Stimulated activated CD8-positive, alpha-beta memory T cell treated with anti-CD3 and anti-CD28 coated beads, Interleukin-12 subunit alpha, Interleukin-12 subunit beta, amount 100 ng/mL, for 1 hour (primary cell): ENCODE measurements around the gene CACNA1G.

ENCODE experiments used
- DNase-seq: peaks from one replicate; pipeline ENCODE4 v3.0.0-alpha.2; 2020; ENCODE audit warnings: low read depth

CACNA1G gene

GRCh38 chr17:50613007-50613992, 52.8 kb downstream of the CACNA1G start:
- DNase-seq = no peak

GRCh38 chr17:50614471-50615051, 54.0 kb downstream of the CACNA1G start:
- DNase-seq = no peak

GRCh38 chr17:50615828-50616227, 55.3 kb downstream of the CACNA1G start:
- no peak for DNase-seq

- DNase-seq = no peak
These were observed 57.8 kb downstream of the CACNA1G start for GRCh38 chr17:50618300-50618699.

- DNase-seq = no peak
These were observed 58.4 kb downstream of the CACNA1G start for GRCh38 chr17:50618941-50619340.

- DNase-seq = no peak
These were observed 59.0 kb downstream of the CACNA1G start for GRCh38 chr17:50619489-50619888.

GRCh38 chr17:50620237-50620636, 59.7 kb downstream of the CACNA1G start:
- DNase-seq = no peak

- DNase-seq = no peak
These were observed 60.3 kb downstream of the CACNA1G start for GRCh38 chr17:50620858-50621257.

- DNase-seq = no peak
These were observed 61.1 kb downstream of the CACNA1G start for GRCh38 chr17:50621574-50622031.

- DNase-seq = no peak
These were observed 63.9 kb downstream of the CACNA1G start for GRCh38 chr17:50624321-50624934.

GRCh38 chr17:50625032-50625871, 64.7 kb downstream of the CACNA1G start:
- no peak for DNase-seq

- peak; percentile 39 for DNase-seq
These were observed 65.6 kb downstream of the CACNA1G start for GRCh38 chr17:50626037-50626574.

GRCh38 chr17:50627036-50627781, 66.7 kb downstream of the CACNA1G start:
- no peak for DNase-seq

GRCh38 chr17:50627782-50628601, 67.5 kb downstream of the CACNA1G start:
- no peak for DNase-seq

GRCh38 chr17:50629902-50630301, 69.4 kb downstream of the CACNA1G start:
- DNase-seq = no peak

GRCh38 chr17:50630524-50631194, 70.1 kb downstream of the CACNA1G start:
- DNase-seq = peak; percentile 21

- no peak for DNase-seq
These were observed 70.8 kb downstream of the CACNA1G start for GRCh38 chr17:50631195-50631907.

GRCh38 chr17:50631908-50632571, 71.5 kb downstream of the CACNA1G start:
- no peak for DNase-seq
